ENCODE data around the gene CXXC5. TPM values are rescaled to one million over a fixed set of nuclear protein-coding genes. Genes with fewer than 3 reads are reported as not detected.

Gene CXXC5
- total RNA-seq, 1 donor from 2014 or later = 246 TPM

- peak; percentile 94 for DNase-seq (ENCODE audit: low read depth)
These were observed 2.5 kb downstream of the CXXC5 start for GRCh38 chr5:139650689-139651042.

- DNase-seq (ENCODE audit: low read depth) = peak; percentile 93
These were observed 3.1 kb downstream of the CXXC5 start for GRCh38 chr5:139651043-139651834.

DNA sequence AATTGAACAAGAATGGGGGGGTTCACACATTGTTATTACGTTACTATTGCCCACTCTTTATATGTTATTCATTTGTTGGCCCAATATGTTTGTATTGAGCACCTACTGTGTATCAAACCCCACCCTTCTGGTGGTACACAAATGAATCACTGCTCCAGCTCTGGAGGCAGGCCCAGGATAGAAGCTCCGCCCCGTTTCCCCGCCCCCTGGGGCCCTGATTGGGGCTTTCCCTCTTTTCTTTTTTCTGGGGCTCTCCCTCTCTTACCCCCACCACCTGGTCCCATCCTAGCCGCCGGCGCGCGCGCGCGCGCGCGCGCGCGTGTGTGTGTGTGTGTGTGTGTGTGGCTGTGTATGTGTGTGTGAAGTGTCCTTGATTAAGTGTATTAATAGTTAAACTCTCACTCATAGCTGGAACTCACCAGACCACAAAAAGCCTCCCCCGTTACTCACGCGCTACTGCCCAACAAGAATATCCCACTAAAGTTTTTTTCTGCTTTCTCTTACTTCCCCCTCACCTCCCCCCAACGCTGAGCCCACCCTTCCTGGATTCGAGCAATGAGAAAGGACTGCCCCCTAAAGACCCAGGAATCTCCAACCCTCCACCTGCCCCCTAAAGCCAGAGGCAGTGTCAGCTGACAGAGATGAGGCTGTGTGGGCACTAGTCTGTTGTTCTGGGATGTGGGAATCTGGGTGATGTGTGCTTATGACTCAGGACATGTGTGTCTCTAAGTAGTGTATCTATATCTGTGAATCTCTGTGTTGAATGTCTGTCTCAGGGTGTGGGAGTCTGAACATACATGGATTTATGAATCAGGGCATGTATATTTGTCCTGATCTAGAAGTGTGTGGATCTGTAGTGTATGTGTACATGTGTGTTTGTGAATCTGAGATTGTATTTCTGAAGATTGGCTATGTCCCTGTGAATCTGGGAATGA is 4.0 kb downstream of the CXXC5 start:
- DNase-seq (ENCODE audit: low read depth) = peak; percentile 93

DNA sequence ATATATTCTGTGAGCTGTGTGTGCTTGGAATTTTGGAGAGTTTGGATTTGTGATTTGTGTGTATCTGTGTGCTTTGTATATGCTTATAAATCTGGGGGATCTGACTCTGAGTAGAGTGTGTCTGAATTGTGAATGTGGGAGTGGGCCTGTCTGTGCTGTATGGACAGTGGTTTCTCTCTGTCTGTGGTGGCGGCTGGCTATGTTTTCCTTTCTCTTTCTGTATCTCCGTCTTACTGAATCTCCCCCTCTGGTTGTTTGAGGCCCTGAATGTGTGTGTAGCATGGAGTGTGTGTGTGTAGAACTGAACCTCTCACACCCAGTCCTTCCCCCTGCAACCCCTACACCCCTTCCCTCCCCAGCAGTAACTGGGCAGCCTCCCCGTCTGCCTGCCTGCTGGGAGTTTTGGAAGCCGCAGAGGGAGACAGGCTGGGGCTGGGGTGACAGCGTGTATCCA is 4.7 kb downstream of the CXXC5 start:
- peak; percentile 51 for DNase-seq (ENCODE audit: low read depth)

DNA sequence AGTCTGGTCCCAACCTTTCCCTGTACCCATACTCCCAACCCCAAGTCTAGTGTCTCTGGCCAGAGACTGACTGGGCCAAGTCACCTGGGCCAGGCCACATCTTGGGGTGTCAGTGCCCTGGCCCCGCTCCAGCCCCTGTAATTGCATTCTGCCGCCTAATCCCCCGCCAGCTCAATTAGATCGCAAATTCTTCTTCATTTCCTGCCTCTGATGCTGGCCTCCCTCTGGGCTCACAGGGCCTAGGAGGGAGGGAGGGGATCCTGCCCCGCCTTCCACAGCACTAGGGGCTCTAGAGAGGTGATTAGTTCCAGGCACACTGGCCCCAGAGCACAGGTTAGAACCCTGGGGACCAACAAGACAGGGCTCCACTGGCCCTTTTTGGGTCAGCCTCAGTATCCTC is 5.5 kb downstream of the CXXC5 start:
- DNase-seq (ENCODE audit: low read depth) = no peak

DNA sequence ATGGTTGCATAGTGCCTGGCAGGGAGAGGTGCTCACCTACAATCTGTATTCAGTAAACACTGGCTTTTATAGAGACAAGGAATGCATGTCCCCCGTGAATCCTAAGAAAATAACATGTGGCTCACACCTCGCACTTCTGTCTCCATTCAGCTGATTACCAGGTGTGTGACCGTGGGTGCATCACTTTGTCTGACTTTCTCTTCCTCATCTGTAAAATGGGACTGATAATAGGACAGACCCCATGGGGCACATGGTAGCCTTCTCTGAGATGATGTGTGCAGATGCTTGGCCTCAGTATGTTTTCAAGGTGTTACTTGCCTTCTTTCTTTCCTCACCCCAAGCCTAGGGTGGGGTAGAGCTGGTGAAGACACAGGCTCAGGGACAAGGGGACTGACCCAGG is 6.3 kb downstream of the CXXC5 start:
- no peak for DNase-seq (ENCODE audit: low read depth)

- peak; percentile 59 for DNase-seq (ENCODE audit: low read depth)
These were observed 6.8 kb downstream of the CXXC5 start for GRCh38 chr5:139654871-139655491.

- peak; percentile 97 for DNase-seq (ENCODE audit: low read depth)
These were observed 7.7 kb downstream of the CXXC5 start for GRCh38 chr5:139655727-139656271.

DNA sequence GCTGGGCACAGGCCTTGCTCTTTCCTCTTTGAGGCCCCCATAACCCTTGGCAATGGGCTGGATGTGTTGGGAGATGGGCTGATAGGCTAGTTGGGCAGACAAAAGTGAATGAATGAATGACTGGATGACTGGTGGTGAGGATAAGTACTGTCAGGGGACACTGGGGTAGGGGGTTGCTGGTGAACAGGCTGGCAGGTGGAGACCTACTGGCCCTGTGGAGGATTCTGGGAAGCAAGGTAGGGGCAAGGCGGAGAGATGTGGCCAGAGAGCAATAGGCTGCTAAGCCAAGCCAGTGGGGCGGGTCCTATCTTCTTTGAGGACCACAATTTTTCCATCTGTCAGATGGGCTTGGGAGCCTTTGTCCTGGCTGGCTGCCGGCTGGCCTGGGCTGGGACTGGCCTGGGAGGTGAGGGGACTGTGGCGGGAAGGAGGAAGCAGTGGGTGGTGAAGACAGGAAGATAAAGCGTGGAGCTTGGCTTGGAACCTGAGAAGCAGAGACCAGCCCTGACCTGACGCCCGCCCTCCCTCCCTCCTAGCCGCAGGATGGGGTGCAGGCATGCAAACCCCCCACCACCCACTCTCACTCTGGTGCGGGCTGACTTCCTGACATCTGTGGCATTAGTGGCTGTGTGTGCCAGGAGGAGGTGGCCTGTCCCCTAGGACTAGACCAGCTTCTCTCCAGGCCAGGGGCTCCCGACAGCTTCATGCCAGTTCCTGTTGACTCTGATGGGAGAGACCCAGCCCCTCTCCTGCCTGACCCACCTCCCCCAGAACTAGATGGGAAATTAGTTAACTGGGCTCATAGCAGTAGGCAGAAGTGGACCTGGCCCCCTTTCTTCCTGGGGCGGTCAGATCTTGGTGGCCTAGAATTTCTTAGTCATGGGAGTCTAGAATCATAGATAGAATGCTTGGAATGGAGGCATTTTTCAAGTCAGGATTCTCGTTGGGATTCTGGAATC is 9.5 kb downstream of the CXXC5 start:
- peak; percentile 92 for DNase-seq (ENCODE audit: low read depth)

DNA sequence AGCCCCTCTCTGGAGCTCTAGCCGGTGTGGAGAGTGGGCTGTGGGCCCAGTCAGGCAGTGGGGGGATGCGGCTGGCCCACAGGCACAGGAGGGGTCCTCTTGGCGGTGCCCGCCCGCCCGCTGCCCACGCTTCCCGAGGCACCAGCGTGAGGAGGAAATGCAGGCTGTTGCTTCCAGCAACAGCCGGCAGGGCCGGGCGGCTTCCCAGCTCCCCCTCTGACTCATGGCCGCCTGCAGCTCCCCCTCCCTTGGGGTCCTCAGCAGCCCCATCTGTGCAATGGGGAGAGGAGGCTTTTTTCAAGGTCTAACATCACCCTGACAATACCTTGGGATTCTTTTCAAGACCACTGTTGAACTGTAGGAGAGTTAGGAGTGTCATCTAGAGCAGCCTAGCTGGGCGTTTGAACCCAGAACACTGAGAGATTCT is 10.4 kb downstream of the CXXC5 start:
- DNase-seq (ENCODE audit: low read depth) = peak; percentile 82

GRCh38 chr5:139658928-139659667 is 10.9 kb downstream of the CXXC5 start:
- peak; percentile 96 for DNase-seq (ENCODE audit: low read depth)

DNA sequence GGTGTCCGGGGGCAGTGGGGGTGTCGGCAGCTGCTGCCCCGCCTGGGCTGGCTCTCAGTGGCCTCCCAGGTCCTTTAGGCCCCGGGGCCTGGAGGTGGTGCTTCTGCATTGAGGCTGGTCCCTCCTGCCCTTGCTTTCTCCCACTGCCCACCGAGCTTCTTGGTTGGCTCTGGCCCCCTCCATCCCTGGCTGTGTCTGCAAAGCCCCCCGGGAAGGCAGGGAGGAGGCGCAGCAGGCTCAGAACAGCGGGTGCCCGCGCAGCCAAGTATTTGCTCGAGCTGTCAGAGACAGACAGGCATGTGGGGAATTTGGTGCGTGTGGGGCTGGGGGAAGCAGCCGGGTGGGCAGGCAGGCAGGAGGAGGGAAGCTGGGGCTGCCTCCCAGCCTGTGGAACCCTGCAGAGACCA is 11.5 kb downstream of the CXXC5 start:
- no peak for DNase-seq (ENCODE audit: low read depth)

- DNase-seq (ENCODE audit: low read depth) = peak; percentile 97
These were observed 12.2 kb downstream of the CXXC5 start for GRCh38 chr5:139660105-139660922.

DNA sequence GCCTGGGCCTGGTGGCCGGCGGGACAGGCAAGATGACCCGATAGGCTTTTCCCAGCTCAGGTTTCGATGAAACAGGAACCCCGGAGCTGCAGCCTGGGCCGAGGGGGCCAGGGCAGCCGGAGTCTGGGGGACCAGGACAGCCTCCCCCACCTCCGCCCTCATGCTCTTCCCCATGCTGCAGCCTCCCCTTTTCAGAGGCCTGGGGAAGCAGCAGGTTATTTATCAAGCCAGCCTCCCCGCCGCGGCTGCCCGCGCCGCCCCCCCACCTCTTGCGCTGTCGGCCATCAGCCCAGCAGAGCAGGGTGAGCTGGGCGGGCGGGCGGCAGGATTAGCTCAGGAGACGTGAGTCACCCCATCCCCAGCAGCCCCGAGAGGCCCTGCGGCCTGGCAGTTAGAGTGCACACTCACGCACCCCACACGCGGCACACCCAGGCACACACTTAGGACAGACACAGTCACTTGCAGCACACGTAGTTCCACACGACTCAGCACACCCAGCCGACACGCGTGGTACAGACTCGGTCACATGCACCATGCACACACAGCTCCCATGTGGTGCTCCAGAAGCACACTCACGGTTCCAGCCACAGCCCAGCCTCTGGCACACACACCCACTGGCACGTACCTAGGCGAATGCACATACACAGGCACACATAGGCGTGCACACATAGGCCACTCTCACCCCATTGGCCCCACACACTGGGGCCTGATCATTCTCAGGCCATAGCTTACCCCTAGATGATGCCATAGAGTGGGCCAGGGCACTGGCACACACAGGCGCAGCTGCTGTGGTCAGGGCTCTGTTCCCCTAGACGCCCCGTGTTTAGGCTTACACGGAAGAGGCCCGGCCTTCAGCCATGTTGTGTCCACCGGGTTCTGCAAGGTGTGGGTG is 13.0 kb downstream of the CXXC5 start:
- peak; percentile 91 for DNase-seq (ENCODE audit: low read depth)

DNA sequence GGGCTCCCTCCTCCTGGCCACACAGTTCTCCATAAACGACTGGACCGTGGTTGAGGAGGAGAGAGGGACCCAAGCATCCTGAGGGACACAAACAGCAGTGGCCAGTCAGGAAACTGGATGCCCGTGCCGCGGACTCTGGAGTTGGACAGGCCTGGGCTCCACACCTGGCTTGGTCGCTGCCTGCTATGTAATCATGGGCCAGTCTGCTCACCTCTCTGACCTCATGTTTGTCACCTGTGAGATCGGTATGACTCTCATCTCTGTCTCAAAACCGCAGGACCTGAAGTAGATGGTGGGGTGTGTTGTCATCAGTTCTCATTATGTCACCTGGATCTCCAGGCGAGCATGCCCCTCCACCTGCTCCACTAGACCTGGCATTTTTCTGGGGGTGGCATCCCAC is 14.5 kb downstream of the CXXC5 start:
- DNase-seq (ENCODE audit: low read depth) = no peak

DNA sequence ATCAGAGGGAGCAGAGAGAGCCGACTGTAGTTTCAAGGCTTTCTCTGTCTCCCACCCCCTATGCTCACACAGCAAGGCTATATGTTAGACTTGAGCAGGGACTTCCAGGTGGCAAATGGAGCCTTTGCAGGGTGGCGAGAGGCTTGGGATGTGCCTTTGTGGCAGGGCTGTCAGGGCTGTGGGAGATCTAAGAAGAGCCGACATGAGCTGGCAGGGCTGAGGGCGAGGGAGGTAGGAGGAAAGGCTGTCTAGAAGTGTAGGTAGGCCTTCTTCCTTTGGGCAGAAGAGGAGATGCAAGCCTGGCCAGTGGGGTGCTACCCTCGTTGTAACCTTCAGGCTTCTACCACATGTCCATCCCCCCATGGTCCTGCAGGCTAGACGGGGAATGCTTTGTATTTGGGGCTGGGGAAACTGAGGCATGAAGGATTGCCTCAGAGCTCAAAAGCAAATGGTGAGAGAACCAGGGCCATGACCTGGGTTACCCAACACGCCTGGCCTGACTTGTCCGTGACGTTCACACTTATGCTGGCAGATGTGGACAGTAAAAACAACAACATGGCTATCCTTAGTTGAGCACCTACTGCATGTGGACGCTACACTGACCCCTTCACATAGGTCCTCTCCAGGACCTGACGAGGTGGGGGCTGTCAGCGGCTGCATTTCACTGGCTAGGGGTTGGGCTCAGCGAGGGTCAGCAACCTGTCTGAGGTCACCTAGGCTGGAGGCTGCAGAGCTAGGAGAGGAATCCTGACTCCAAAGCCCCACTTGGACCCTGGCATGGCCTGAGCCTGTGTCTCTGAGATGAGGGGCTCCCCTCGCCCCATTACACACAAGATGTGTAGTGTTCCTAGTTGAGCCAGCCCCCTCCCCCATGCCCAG is 15.3 kb downstream of the CXXC5 start:
- no peak for DNase-seq (ENCODE audit: low read depth)
